RPMI8226 (cell line): ENCODE results near the gene KDM4B.

Experiments used
- DNase-seq: peaks from one replicate; pipeline ENCODE4 v3.0.0-alpha.2; 2015

Gene KDM4B

GRCh38 chr19:5127717-5128116 is 158.8 kb downstream of the KDM4B start:
- no peak for DNase-seq

GRCh38 chr19:5128251-5128935 is 159.5 kb downstream of the KDM4B start:
- no peak for DNase-seq

GRCh38 chr19:5128936-5129389 is 160.1 kb downstream of the KDM4B start:
- DNase-seq: no peak

- no peak for DNase-seq
These were observed 160.8 kb downstream of the KDM4B start for GRCh38 chr19:5129691-5130090.

- DNase-seq: no peak
These were observed 161.6 kb downstream of the KDM4B start for GRCh38 chr19:5130371-5131030.

- DNase-seq: no peak
These were observed 162.2 kb downstream of the KDM4B start for GRCh38 chr19:5131031-5131505.

GRCh38 chr19:5131506-5132205 is 162.7 kb downstream of the KDM4B start:
- no peak for DNase-seq

- no peak for DNase-seq
These were observed 163.3 kb downstream of the KDM4B start for GRCh38 chr19:5132206-5132560.

GRCh38 chr19:5132698-5133651 is 164.1 kb downstream of the KDM4B start:
- no peak for DNase-seq

GRCh38 chr19:5133986-5134595 is 165.2 kb downstream of the KDM4B start:
- no peak for DNase-seq

GRCh38 chr19:5134691-5135090 is 165.8 kb downstream of the KDM4B start:
- DNase-seq: no peak

GRCh38 chr19:5136073-5136855 is 167.4 kb downstream of the KDM4B start:
- DNase-seq: no peak

- DNase-seq: no peak
These were observed 168.2 kb downstream of the KDM4B start for GRCh38 chr19:5137114-5137513.

- DNase-seq: no peak
These were observed 168.7 kb downstream of the KDM4B start for GRCh38 chr19:5137571-5138124.

- no peak for DNase-seq
These were observed 170.0 kb downstream of the KDM4B start for GRCh38 chr19:5138606-5139582.

GRCh38 chr19:5139583-5140325 is 170.8 kb downstream of the KDM4B start:
- DNase-seq: no peak

GRCh38 chr19:5141129-5141849 is 172.4 kb downstream of the KDM4B start:
- no peak for DNase-seq
